ENCODE data around the gene HLTF.
A peak's percentile ranks its signal among the peaks of the same experiment; 100 is the strongest.
"Not testable (repeated sequence)": the region's sequence is repeated elsewhere in the genome, so short reads cannot be mapped to it uniquely, and the experiment has no call there.

Gene HLTF

DNA sequence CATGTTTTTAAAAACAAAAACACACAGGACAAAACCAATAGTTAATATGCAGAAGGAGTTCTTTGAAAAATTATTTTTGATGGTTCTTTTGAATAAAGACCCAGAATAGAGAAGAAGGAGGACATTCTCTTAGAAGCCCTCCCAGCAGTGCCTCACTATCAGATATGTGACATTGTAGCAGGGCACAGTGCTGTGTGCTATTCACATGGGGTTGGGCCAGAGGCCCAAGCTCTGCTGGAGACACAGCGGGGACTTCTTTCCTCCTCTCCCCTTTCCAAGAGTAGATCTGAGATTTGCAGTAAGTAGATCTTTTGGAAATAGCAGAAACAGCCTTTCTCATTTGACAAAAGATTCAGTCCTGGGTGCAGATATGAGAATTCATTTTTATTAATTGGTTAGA is 88.7 kb downstream of the HLTF start:
- DNase-seq (ENCODE audit: extremely low read depth in 1 of 2, low read depth in 1 of 2): no peak

DNA sequence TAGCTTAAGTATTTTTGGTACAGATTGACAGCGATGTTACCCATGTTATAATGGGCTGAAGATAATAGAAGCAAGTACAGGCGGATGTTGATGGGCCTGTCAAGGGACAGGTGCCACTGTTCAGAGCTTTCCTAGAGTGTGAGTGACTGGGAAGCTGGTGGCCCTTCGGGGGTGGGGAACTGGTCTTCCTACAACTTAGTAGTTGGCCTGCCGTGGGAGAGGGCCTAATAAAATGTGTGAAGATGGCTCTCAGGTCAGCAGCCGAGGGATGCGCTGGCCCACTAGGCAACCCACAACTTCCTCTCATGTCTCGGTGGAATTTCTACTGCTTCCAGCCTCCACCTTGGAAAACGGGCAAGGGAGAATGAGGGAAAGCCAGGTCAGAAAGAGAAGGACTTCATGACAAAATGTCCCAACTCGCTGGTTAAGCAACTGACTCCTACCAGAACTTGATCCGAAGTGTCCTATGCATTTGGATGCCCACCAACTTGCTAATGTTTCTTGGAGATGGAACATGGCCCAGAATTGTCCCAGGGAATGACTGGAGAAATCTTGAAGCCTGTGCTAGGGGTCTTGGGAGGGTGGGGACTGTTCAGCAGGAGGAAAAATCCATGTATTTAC is 93.6 kb downstream of the HLTF start:
- DNase-seq (ENCODE audit: extremely low read depth in 1 of 2, low read depth in 1 of 2): no peak

DNA sequence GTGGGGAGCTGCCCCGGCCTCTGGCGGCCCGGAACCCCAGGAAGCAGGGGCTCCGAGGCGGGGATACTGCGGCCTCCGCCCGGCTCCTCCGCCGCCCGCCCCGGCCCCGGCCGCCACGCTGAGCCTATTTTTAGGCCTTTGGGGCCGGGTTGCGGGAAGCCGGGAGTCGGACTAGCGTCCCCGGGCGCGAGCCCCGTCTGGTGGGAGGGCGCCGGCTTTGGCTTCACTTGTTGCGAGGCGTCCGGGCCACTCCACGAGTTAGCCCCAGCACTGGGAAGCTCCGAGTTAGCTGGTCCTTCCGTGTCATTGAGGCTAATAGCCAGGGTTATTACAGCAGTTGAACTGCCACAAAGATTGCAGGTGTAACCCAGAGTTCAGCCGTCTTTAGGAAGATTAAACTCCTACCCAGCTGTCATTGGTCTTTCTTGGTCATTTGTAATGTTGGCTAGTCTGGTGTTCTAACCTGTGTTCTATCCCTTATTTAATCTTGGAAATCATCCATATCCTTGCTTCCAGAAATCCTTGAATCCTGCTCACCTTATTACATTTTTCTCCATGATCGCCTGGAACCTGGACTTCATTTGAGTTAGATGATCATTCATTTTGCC is 94.2 kb downstream of the HLTF start:
- no peak for DNase-seq (ENCODE audit: extremely low read depth in 1 of 2, low read depth in 1 of 2)

DNA sequence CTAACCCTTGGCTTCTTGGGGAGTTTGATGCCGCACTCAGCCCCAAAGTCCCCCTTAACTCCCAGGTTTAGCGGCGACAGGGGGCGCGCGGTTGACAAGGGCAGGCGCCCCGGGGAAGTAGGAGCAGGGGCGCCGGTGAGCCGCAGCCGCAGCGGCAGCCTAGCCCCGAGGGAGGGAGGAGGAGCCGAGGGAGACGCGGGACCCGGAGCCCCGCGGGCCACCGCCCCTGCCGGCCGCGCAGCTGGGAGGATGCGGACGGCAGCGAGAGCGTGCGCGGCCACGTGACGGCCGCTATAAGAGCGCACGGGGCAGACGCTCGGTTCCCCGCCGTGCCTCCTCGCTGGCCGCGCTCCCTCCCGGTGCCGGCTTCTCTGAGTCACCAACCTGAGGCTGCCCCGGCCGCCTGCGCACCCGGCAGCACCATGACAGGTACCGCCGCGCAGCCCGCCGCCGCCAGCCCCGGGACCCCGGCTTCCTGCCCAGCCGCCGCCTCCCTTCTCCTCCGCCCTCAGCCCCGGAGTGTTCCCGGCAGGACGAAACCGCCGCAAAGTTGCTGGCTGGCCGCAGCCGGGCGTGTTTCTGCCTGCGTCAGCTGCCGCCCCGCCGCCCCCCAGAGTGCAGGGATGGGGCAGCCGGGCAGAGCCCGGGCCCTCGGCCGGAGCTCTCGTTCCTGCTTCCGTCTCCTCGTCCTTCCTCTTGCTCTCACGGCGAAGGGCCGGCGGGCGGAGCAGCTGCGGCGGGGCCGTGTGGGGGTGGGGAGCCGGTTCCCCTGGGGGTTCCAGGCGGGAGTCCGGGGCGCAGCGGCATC is 94.9 kb downstream of the HLTF start, which contains the start of gene GYG1:
Gene GYG1, plus strand, starts transcription at position 322 of the 808 bp plus-strand sequence. Its CDS starts 101 bp downstream, at position 423.
- peak; percentile 61 to 68 for DNase-seq (ENCODE audit: extremely low read depth in 1 of 2, low read depth in 1 of 2)

DNA sequence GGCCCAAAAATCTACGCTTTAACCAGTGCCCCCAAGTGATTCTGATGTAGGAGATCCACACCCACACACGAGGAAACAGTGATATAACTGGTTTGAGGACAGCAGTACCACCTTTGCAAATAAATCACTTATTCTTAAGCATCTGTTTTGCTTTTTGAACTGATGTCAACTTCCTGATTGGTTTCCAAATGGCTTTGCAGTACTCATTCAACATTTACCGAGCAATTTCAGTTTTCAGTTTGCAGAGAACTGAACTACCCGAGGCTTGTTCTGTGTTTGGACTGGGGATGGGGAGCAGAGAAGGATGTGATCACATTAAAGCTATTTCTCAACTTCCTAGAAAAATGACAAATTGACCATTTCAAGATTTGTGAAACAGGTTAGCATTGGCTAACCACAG is 96.1 kb downstream of the HLTF start:
- DNase-seq (ENCODE audit: extremely low read depth in 1 of 2, low read depth in 1 of 2): no peak

DNA sequence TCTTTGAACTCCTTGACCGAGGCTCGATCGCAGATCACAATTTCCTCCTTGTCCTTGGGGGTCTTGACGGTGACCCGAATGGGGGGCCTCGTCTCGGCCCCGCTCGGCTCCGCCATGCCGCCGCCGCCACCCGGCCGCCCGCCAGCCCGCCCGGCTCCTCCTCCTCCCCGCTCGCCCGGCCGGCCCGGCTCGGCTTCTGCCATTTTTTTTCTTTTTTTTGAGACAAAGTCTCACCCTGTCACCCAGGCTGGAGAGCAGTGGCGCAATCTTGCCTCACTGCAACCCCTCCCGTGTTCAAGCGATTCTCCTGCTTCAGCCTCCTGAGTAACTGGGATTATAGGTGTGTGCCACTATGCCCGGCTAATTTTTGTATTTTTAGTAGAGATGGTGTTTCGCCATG is 98.8 kb downstream of the HLTF start:
- not testable (repeated sequence) for DNase-seq (ENCODE audit: extremely low read depth in 1 of 2, low read depth in 1 of 2)

DNA sequence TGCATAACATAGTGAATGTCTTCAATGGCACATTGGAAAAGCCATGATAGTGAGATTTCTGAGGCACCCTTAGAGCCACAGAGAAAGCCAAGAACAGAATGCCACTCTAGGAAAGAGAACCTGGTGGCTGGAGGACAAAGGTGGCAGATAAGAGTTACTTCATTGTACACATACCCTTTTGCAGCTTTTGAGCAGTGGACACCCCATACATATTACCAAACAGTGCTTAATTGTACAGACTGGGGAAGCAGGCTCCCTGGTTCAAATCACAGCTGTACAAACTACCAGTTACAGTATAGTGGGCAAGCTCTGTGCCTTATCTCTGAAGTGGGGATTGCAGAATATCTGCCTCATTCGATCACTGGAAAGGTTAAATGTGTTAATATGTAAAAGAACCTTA is 105.1 kb downstream of the HLTF start:
- DNase-seq (ENCODE audit: extremely low read depth in 1 of 2, low read depth in 1 of 2): no peak

Measured in activated CD8-positive, alpha-beta memory T cell treated with anti-CD3 and anti-CD28 coated beads for 1 hour (primary cell).